SIG-M5 (cell line): ENCODE results near the gene C1QL2.

Experiments used
- DNase-seq: peaks from one replicate; lab custom pipeline; 2025; lab: John Stamatoyannopoulos, UW

Gene C1QL2

GRCh38 chr2:119179202-119179601, 20.7 kb upstream of the C1QL2 start:
- no peak for DNase-seq

GRCh38 chr2:119178776-119179175, 20.2 kb upstream of the C1QL2 start:
- no peak for DNase-seq

- DNase-seq, result no peak
Observed at GRCh38 chr2:119177838-119178190, 19.3 kb upstream of the C1QL2 start.

- DNase-seq, result no peak
Observed at GRCh38 chr2:119177171-119177837, 18.8 kb upstream of the C1QL2 start.

- no peak for DNase-seq
Observed at GRCh38 chr2:119175517-119175916, 17.0 kb upstream of the C1QL2 start.

GRCh38 chr2:119174993-119175347, 16.4 kb upstream of the C1QL2 start:
- DNase-seq, result no peak

GRCh38 chr2:119174216-119174992, 15.9 kb upstream of the C1QL2 start:
- DNase-seq, result no peak

- no peak for DNase-seq
Observed at GRCh38 chr2:119173556-119174060, 15.1 kb upstream of the C1QL2 start.

- no peak for DNase-seq
Observed at GRCh38 chr2:119170504-119170903, 12.0 kb upstream of the C1QL2 start.

GRCh38 chr2:119169717-119170116, 11.2 kb upstream of the C1QL2 start:
- DNase-seq, result no peak

GRCh38 chr2:119160361-119160990, 1.9 kb upstream of the C1QL2 start:
- no peak for DNase-seq

GRCh38 chr2:119157850-119158511, 570 bp downstream of the C1QL2 start:
- DNase-seq, result no peak

GRCh38 chr2:119156891-119157773, 1.4 kb downstream of the C1QL2 start:
- DNase-seq, result no peak

GRCh38 chr2:119156105-119156890, 2.3 kb downstream of the C1QL2 start:
- DNase-seq, result no peak

- DNase-seq, result no peak
Observed at GRCh38 chr2:119155633-119156032, 2.9 kb downstream of the C1QL2 start.

- no peak for DNase-seq
Observed at GRCh38 chr2:119154076-119154475, 4.5 kb downstream of the C1QL2 start.

GRCh38 chr2:119149611-119150010, 8.9 kb downstream of the C1QL2 start:
- no peak for DNase-seq

- no peak for DNase-seq
Observed at GRCh38 chr2:119147776-119148715, 10.5 kb downstream of the C1QL2 start.

- DNase-seq, result no peak
Observed at GRCh38 chr2:119144806-119145205, 13.7 kb downstream of the C1QL2 start.

GRCh38 chr2:119142824-119143223, 15.7 kb downstream of the C1QL2 start:
- DNase-seq, result no peak
